Epithelial cell of esophagus (primary cell): Measurements from ENCODE around the gene WDR88.

Experiments
- DNase-seq: peaks from one replicate; pipeline ENCODE4 v3.0.0; 2010; ENCODE audit warnings: low read depth
- H3K4me3 ChIP-seq: 2 replicates; pipeline ENCODE4 v1.5.1; 2011; ENCODE audit warnings: mild to moderate bottlenecking, low read length, control low read depth
- CTCF ChIP-seq: IDR thresholded peaks from 2 replicates; pipeline ENCODE4 v1.5.1; 2011; ENCODE audit warnings: low read depth, mild to moderate bottlenecking, low read length, control low read depth, inconsistent platforms; ENCODE audit not compliant: insufficient read depth; ENCODE audit errors: missing control alignments

Gene WDR88

DNA sequence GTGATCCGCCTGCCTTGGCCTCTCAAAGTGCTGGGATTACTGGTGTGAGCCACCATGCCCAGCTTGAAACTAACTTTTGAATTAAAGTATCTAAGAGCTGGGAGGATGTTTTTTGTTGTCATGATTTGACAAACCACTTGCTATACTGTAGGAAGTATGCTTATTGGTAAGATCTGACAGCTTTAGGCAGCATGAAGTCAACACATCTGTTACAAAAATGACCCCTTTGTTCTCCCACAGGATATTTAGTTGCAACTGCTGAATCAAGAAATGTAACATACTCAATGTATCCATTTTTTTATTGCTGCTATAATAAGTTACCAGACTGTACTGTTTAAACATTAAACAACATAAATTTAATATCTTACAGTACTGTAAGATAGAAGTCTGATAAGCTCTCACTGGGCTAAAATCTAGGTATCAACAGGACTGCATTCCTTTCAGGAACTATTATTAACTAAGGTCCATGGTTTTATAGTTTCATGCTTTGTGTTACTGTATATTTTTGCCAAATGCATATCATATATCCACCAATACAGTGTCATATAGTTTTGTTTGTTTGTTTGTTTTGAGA is 39.4 kb downstream of the WDR88 start:
- no peak for TF ChIP-seq CTCF
- DNase-seq = no peak
- H3K4me3 ChIP-seq = no peak overlapping the region

GRCh38 chr19:33171916-33172359 is 40.0 kb downstream of the WDR88 start:
- no peak overlapping the region for H3K4me3 ChIP-seq
- no peak for TF ChIP-seq CTCF
- peak; percentile 17 for DNase-seq

DNA sequence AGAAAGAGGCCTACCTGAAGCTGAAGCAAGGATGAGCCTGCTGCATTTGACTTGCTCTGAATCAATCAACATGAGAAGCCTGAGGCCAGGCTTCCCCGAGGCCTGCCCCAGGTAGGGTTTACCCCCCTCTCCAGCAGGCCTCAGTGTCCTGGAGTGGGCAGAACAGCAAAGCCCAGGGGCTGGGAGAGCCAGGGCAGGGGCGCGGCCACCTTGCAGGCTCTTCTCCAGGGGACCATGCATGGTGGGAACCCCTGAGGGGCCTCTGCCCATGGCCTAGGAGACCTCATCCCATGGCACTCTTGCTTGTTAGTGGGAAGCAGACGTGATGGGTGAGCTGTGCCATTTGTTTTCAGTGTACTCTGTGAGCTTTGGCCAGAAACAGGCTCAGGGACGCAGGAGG is 42.3 kb downstream of the WDR88 start:
- DNase-seq = no peak
- no peak for TF ChIP-seq CTCF
- no peak overlapping the region for H3K4me3 ChIP-seq

GRCh38 chr19:33175156-33175782 is 43.4 kb downstream of the WDR88 start:
- no peak overlapping the region for H3K4me3 ChIP-seq
- DNase-seq = no peak
- TF ChIP-seq CTCF = no peak

DNA sequence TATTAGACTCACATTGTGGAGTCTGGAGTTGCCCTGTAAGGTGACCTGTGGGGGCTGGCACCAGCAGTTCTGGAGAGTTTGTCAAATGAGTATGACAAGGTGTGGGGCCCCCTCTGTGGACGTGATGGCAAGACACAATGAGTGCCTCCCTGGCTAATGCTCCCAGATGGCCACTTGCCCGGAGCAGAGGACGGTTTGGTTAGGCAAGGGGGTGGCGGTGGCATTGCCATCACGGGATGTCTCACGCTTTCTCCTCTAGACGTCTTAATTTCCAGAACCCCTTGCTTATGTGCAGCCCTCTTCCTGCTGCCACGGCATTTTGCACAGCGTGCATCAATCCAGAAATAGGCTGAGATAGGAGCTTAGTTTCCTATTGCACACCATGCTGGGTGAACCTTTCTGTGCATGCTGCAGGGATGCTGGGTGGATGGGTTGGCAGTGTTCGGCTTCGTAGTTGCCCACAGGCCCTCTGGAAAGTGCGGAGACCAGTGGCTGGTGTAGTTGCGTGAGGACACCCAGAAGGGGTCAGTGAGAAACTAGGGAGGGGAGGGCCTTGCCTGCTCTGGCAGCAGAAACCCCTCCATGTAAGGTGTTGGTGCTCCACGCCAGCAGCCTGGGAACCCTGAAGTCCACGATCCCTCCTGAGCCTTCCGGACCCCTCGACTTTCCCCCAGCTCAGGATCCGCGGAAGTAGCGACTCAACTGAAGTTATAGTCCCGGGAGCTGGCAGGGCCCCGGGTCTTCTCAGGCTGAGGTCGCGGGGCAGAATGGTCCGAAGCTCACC is 44.2 kb downstream of the WDR88 start:
- DNase-seq = peak; percentile 26
- TF ChIP-seq CTCF = no peak

GRCh38 chr19:33176670-33177416 is 44.9 kb downstream of the WDR88 start:
- peak overlapping the region; percentile 83 for H3K4me3 ChIP-seq

More for the DNA sequence above, 44.2 kb downstream of the WDR88 start:
- peak overlapping the region; percentile 83 for H3K4me3 ChIP-seq

More at GRCh38 chr19:33176670-33177416, 44.9 kb downstream of the WDR88 start:
- peak; percentile 97 for DNase-seq
- no peak for TF ChIP-seq CTCF
